ENCODE results near the gene KCNH2. TPM values are rescaled to one million over a fixed set of nuclear protein-coding genes. Genes with fewer than 3 reads are reported as not detected.

The KCNH2 gene
- total RNA-seq, 1 experiment from 2014 or later: 0.84 TPM

DNA sequence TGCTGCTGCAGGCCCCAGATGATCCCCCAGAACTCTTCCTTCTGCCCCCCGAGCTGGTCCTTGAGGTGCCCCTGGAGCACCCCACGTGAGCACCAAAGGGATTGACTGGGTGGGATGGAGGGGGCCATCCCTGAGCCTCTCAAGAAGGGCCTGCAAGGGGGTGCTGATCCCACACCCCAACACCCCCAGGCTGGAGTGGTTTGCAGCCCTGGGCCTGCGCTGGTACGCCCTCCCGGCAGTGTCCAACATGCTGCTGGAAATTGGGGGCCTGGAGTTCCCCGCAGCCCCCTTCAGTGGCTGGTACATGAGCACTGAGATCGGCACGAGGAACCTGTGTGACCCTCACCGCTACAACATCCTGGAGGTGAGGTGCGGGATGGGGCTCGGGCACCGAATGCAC lies 20.9 kb upstream of the KCNH2 start:
- Histone ChIP-seq H3F3A (ENCODE audit: low read length, unreplicated experiment) (no peaks in the 10 kb centered on the region), H3K9ac (ENCODE audit: low read length) (no peak overlapping the region), H3K4me3 (ENCODE audit: low read length) (no peak overlapping the region), H3K36me3 (ENCODE audit: low read depth, low read length) (no peaks in the 10 kb centered on the region), H3K4me1 (ENCODE audit: insufficient read depth, low read length) (peaks cover 9% of the 10 kb centered on the region), H3K79me2 (ENCODE audit: low read length) (no peaks in the 10 kb centered on the region), H3K27ac (ENCODE audit: low read length) (no peak overlapping the region), H3K9me2 (replicated peaks; ENCODE audit: low read length) (no peaks in the 10 kb centered on the region), H3K9me3 (ENCODE audit: low read length) (no peaks in the 10 kb centered on the region), H3K4me2 (ENCODE audit: low read length) (no peak overlapping the region), H4K20me1 (ENCODE audit: low read length) (no peaks in the 10 kb centered on the region), H2AFZ (ENCODE audit: low read length) (no peak overlapping the region), H3K27me3 (ENCODE audit: low read length) (no peaks in the 10 kb centered on the region)
- DNase-seq (no peak), ATAC-seq (no peak)
- BruUV-seq (replicated peaks): no TSS peak
- POLR2A ChIA-PET (ENCODE audit: unreplicated experiment): no interaction called here
- CTCF ChIA-PET: no interaction called here
- intact Hi-C loops (cut with micrococcal nuclease): no loop called here
- TF ChIP-seq, protein P1, sequence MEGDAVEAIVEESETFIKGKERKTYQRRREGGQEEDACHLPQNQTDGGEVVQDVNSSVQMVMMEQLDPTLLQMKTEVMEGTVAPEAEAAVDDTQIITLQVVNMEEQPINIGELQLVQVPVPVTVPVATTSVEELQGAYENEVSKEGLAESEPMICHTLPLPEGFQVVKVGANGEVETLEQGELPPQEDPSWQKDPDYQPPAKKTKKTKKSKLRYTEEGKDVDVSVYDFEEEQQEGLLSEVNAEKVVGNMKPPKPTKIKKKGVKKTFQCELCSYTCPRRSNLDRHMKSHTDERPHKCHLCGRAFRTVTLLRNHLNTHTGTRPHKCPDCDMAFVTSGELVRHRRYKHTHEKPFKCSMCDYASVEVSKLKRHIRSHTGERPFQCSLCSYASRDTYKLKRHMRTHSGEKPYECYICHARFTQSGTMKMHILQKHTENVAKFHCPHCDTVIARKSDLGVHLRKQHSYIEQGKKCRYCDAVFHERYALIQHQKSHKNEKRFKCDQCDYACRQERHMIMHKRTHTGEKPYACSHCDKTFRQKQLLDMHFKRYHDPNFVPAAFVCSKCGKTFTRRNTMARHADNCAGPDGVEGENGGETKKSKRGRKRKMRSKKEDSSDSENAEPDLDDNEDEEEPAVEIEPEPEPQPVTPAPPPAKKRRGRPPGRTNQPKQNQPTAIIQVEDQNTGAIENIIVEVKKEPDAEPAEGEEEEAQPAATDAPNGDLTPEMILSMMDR (conservative IDR thresholded peaks at IDR 0.05; ENCODE audit: low read depth, low read length): no peak
- TF ChIP-seq EZH2phosphoT487 (IDR thresholded peaks at IDR 0.05; ENCODE audit: borderline replicate concordance, low read length) (no peak), EZH2 (IDR thresholded peaks at IDR 0.05; ENCODE audit: low read length, unreplicated experiment) (no peak)

DNA sequence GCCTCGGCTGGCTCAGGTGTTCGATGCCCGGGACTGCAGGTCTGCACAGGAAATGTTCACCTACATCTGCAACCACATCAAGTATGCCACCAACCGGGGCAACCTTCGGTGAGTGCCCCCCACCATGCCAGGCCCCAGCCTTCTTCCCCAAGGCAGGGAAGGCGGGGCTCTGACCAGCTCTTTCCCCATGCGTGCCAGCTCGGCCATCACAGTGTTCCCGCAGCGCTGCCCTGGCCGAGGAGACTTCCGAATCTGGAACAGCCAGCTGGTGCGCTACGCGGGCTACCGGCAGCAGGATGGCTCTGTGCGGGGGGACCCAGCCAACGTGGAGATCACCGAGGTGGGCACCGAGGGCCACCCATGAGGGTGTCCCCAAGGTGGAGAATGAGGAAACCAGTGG lies 20.2 kb upstream of the KCNH2 start:
- Histone ChIP-seq H3K36me3 (ENCODE audit: low read depth, low read length) (no peaks in the 10 kb centered on the region), H3K27ac (ENCODE audit: low read length) (no peak overlapping the region), H3K4me3 (ENCODE audit: low read length) (no peak overlapping the region), H3F3A (ENCODE audit: low read length, unreplicated experiment) (no peaks in the 10 kb centered on the region), H3K4me1 (ENCODE audit: insufficient read depth, low read length) (peaks cover 3% of the 10 kb centered on the region), H3K79me2 (ENCODE audit: low read length) (no peaks in the 10 kb centered on the region), H2AFZ (ENCODE audit: low read length) (no peak overlapping the region), H3K9me3 (ENCODE audit: low read length) (no peaks in the 10 kb centered on the region), H3K27me3 (ENCODE audit: low read length) (no peaks in the 10 kb centered on the region), H3K9me2 (replicated peaks; ENCODE audit: low read length) (no peaks in the 10 kb centered on the region), H3K9ac (ENCODE audit: low read length) (no peak overlapping the region), H4K20me1 (ENCODE audit: low read length) (no peaks in the 10 kb centered on the region), H3K4me2 (ENCODE audit: low read length) (no peak overlapping the region)
- TF ChIP-seq EZH2phosphoT487 (IDR thresholded peaks at IDR 0.05; ENCODE audit: borderline replicate concordance, low read length): no peak
- no peak for TF ChIP-seq EZH2 (IDR thresholded peaks at IDR 0.05; ENCODE audit: low read length, unreplicated experiment)
- TF ChIP-seq, protein P1 (conservative IDR thresholded peaks at IDR 0.05; ENCODE audit: low read depth, low read length): no peak
- ATAC-seq (no peak), DNase-seq (no peak)
- intact Hi-C loops (cut with micrococcal nuclease): no loop called here
- no TSS peak for BruUV-seq (replicated peaks)
- POLR2A ChIA-PET (ENCODE audit: unreplicated experiment): no interaction called here
- CTCF ChIA-PET: no interaction called here

DNA sequence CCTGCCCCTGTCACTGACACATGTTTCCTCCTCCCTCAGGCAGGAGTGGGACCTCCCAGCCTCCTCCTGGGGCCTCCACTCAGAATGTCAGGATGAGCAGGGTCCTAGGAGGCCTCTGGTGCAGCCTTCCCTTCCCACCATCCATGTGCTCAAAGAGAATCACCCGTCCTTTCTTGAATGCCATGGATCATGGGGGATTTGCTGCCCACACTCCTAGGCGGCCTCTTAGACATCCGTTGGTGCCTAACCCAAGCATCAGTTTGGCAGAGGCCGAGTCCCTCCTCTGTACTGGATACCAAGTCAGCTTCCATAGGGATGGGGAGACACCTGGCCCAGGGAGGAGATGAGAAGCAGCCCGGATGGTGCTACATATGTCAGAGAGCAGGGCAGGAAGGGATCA lies 19.7 kb upstream of the KCNH2 start:
- Histone ChIP-seq H3K9me2 (replicated peaks; ENCODE audit: low read length) (no peaks in the 10 kb centered on the region), H3K4me3 (ENCODE audit: low read length) (no peak overlapping the region), H3K9me3 (ENCODE audit: low read length) (no peaks in the 10 kb centered on the region), H3K79me2 (ENCODE audit: low read length) (no peaks in the 10 kb centered on the region), H3K9ac (ENCODE audit: low read length) (no peak overlapping the region), H3K27ac (ENCODE audit: low read length) (no peak overlapping the region), H3F3A (ENCODE audit: low read length, unreplicated experiment) (no peaks in the 10 kb centered on the region), H3K27me3 (ENCODE audit: low read length) (no peaks in the 10 kb centered on the region), H4K20me1 (ENCODE audit: low read length) (no peaks in the 10 kb centered on the region), H2AFZ (ENCODE audit: low read length) (no peak overlapping the region), H3K36me3 (ENCODE audit: low read depth, low read length) (no peaks in the 10 kb centered on the region), H3K4me2 (ENCODE audit: low read length) (no peak overlapping the region), H3K4me1 (ENCODE audit: insufficient read depth, low read length) (no peaks in the 10 kb centered on the region)
- BruUV-seq (replicated peaks): no TSS peak
- ChIA-PET POLR2A (ENCODE audit: unreplicated experiment) (no interaction called here), CTCF (no interaction called here)
- TF ChIP-seq, protein P1 (conservative IDR thresholded peaks at IDR 0.05; ENCODE audit: low read depth, low read length): no peak
- TF ChIP-seq EZH2 (IDR thresholded peaks at IDR 0.05; ENCODE audit: low read length, unreplicated experiment) (no peak), EZH2phosphoT487 (IDR thresholded peaks at IDR 0.05; ENCODE audit: borderline replicate concordance, low read length) (no peak)
- DNase-seq (no peak), ATAC-seq (no peak)
- intact Hi-C loops (cut with micrococcal nuclease): no loop called here
